WTC11 (cell line): ENCODE measurements around the gene ARHGEF12. TPM values are rescaled to one million over a fixed set of nuclear protein-coding genes. Genes with fewer than 3 reads are reported as not detected.

Source experiments
- ATAC-seq: fragments of 200-7000 bp; cut with Tn5 transposase; 2 replicates; pipeline ENCODE4 v1.10.0; 2021; ENCODE audit warnings: mild to moderate bottlenecking, moderate library complexity
- CTCF ChIA-PET: fragments of 300-600 bp; sonication (Branson Sonifier 250); formaldehyde crosslinking; loops from one replicate; lab custom pipeline; 2021; ENCODE audit warnings: antibody characterized with exemption; lab: Charles Lee
- POLR2A ChIA-PET: fragments of 350-600 bp; sonication (Branson Sonifier 250); formaldehyde crosslinking; loops from one replicate; lab custom pipeline; 2021; ENCODE audit warnings: antibody characterized with exemption; lab: Charles Lee
- DNase-seq: peaks from one replicate; pipeline ENCODE4 v3.0.0; 2021; ENCODE audit warnings: low spot score
- H3K27ac Mint-ChIP-seq: 2 replicates; pipeline ENCODE4 v1.8.0; 2021; ENCODE audit warnings: mixed read lengths
- H3K27me3 Mint-ChIP-seq: 2 replicates; pipeline ENCODE4 v1.8.0; 2021; ENCODE audit warnings: low read depth, mild to moderate bottlenecking, moderate library complexity, mixed read lengths
- H3K36me3 Mint-ChIP-seq: 2 replicates; pipeline ENCODE4 v1.8.0; 2021; ENCODE audit warnings: mixed read lengths
- H3K4me1 Mint-ChIP-seq: 2 replicates; pipeline ENCODE4 v1.8.0; 2022; ENCODE audit warnings: mixed read lengths
- H3K4me3 Mint-ChIP-seq: 2 replicates; pipeline ENCODE4 v1.8.0; 2021; ENCODE audit warnings: mild to moderate bottlenecking, moderate library complexity, mixed read lengths
- H3K9me3 Mint-ChIP-seq: 2 replicates; pipeline ENCODE4 v1.8.0; 2021; ENCODE audit warnings: mixed read lengths
- CREM ChIP-seq: sonication (generic); formaldehyde crosslinking; IDR thresholded peaks from 2 replicates; pipeline ENCODE4 v1.8.1; 2022; ENCODE audit warnings: mild to moderate bottlenecking, missing genetic modification reagents, moderate library complexity
- ETV6 ChIP-seq: sonication (generic); formaldehyde crosslinking; IDR thresholded peaks from 2 replicates; pipeline ENCODE4 v1.8.1; 2022; ENCODE audit warnings: mild to moderate bottlenecking, missing genetic modification reagents
- FOXP1 ChIP-seq: sonication (generic); formaldehyde crosslinking; IDR thresholded peaks from 2 replicates; pipeline ENCODE4 v1.8.0; 2022; ENCODE audit warnings: missing genetic modification reagents, mild to moderate bottlenecking, moderate library complexity, borderline replicate concordance
- MXD4 ChIP-seq: fragments of 250-450 bp; sonication (Bioruptor Pico); IDR thresholded peaks from 2 replicates; pipeline ENCODE4 v1.8.0; 2021; ENCODE audit warnings: mild to moderate bottlenecking, moderate library complexity, borderline replicate concordance
- OVOL2 ChIP-seq: fragments of 250-450 bp; sonication (Bioruptor Pico); IDR thresholded peaks from 2 replicates; pipeline ENCODE4 v1.9.0; 2021; ENCODE audit warnings: mild to moderate bottlenecking, borderline replicate concordance
- SMAD3 ChIP-seq: sonication (generic); formaldehyde crosslinking; IDR thresholded peaks from 2 replicates; pipeline ENCODE4 v1.8.0; 2022; ENCODE audit warnings: missing genetic modification reagents, mild to moderate bottlenecking, borderline replicate concordance
- SMAD4 ChIP-seq: sonication (generic); formaldehyde crosslinking; IDR thresholded peaks from 2 replicates; pipeline ENCODE4 v1.8.0; 2022; ENCODE audit warnings: mild to moderate bottlenecking, missing genetic modification reagents
- TP53 ChIP-seq: sonication (generic); formaldehyde crosslinking; IDR thresholded peaks from 2 replicates; pipeline ENCODE4 v1.8.1; 2023; ENCODE audit warnings: mild to moderate bottlenecking, missing genetic modification reagents
- ZNF263 ChIP-seq: sonication (generic); formaldehyde crosslinking; IDR thresholded peaks from 2 replicates; pipeline ENCODE4 v1.8.1; 2022; ENCODE audit warnings: low read depth, mild to moderate bottlenecking, moderate library complexity, missing genetic modification reagents
- ZNF671 ChIP-seq: fragments of 250-450 bp; sonication (Bioruptor Pico); IDR thresholded peaks from 2 replicates; pipeline ENCODE4 v1.8.0; 2021; ENCODE audit warnings: mild to moderate bottlenecking
- total RNA-seq: library from RNA; stranded (reverse); gene quantifications from 3 replicates; pipeline ENCODE4 v1.2.3, GENCODE V29; 2021
- TF ChIP-seq, protein P1 (sequence below): fragments of 200-600 bp; IDR thresholded peaks from 2 replicates; pipeline ENCODE4 v1.8.0; 2022; ENCODE audit warnings: antibody characterized with exemption
- TF ChIP-seq, protein P2 (sequence below): sonication (generic); formaldehyde crosslinking; IDR thresholded peaks from 2 replicates; pipeline ENCODE4 v1.8.1; 2023; ENCODE audit warnings: mild to moderate bottlenecking, moderate library complexity, missing genetic modification reagents
- TF ChIP-seq, protein P3 (sequence below): sonication (generic); formaldehyde crosslinking; IDR thresholded peaks from 2 replicates; pipeline ENCODE4 v1.8.1; 2023; ENCODE audit warnings: mild to moderate bottlenecking, missing genetic modification reagents
- TF ChIP-seq, protein P4 (sequence below): sonication (generic); formaldehyde crosslinking; IDR thresholded peaks from 2 replicates; pipeline ENCODE4 v1.8.0; 2022; ENCODE audit warnings: mild to moderate bottlenecking, missing genetic modification reagents
- TF ChIP-seq, protein P5 (sequence below): fragments of 250-450 bp; sonication (Bioruptor Pico); IDR thresholded peaks from 2 replicates; pipeline ENCODE4 v1.9.0; 2021; ENCODE audit warnings: mild to moderate bottlenecking, borderline replicate concordance
- TF ChIP-seq, protein P6 (sequence below): sonication (generic); formaldehyde crosslinking; IDR thresholded peaks from 2 replicates; pipeline ENCODE4 v1.8.1; 2022; ENCODE audit warnings: low read depth, missing genetic modification reagents, borderline replicate concordance

The ARHGEF12 gene
- total RNA-seq, 1 experiment from 2014 or later = 35.8 TPM

DNA sequence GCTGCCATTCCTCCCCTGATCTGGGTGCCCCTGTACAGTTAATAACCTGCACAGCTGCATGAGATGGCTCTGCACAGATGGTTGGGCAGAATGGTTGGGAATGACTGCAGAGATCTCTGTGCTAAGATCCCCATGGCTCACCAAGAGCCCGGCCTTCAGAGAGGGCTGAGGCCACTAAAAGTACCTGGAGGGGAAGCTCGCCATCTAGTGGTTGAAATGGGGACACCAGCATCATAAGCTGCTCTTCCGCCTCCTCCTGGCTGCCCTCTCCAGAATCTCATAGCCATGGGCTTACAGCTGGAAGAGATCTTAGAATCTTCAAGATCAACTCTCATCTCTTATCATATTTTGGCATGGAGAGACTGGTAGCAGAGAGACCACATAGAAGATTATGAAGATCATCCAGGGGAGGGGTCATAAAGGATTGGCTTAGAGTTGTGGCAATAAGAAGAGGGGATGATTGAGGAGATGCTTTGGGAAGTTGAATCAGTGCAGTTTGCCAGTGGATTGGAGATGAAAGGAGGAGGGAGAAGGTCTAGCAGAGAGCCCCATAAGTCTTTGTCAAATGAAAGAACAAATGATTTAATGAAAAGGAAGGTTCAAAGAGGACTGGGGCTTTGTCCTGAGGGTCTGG, 33.1 kb upstream of the ARHGEF12 start:
- Mint-ChIP-seq H3K4me3 (no peak overlapping the region), H3K27me3 (peaks cover 7% of the 10 kb centered on the region), H3K36me3 (no peaks in the 10 kb centered on the region), H3K27ac (no peak overlapping the region), H3K4me1 (peaks cover 23% of the 10 kb centered on the region), H3K9me3 (no peaks in the 10 kb centered on the region)
- ATAC-seq (peak; percentile 67), DNase-seq (peak; percentile 81)
- ChIA-PET POLR2A (interaction anchor here (0.6 to 2.0 kb wide), 4 partner anchors 53 to 185 kb away, joined by 3 to 14 read pairs (median 4); no protein-coding TSS in a partner anchor), CTCF (interaction anchor here (0.6 to 17.0 kb wide), 57 partner anchors 9 to 922 kb away, joined by 3 to 623 read pairs (median 4); partner anchors contain the start of genes ARHGEF12, POU2F3 and TLCD5)
- TF ChIP-seq, protein P1, sequence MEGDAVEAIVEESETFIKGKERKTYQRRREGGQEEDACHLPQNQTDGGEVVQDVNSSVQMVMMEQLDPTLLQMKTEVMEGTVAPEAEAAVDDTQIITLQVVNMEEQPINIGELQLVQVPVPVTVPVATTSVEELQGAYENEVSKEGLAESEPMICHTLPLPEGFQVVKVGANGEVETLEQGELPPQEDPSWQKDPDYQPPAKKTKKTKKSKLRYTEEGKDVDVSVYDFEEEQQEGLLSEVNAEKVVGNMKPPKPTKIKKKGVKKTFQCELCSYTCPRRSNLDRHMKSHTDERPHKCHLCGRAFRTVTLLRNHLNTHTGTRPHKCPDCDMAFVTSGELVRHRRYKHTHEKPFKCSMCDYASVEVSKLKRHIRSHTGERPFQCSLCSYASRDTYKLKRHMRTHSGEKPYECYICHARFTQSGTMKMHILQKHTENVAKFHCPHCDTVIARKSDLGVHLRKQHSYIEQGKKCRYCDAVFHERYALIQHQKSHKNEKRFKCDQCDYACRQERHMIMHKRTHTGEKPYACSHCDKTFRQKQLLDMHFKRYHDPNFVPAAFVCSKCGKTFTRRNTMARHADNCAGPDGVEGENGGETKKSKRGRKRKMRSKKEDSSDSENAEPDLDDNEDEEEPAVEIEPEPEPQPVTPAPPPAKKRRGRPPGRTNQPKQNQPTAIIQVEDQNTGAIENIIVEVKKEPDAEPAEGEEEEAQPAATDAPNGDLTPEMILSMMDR = peak; percentile 79
- TF ChIP-seq SMAD3 (CRISPR knock-in tag) = no peak
- TF ChIP-seq, protein P2, sequence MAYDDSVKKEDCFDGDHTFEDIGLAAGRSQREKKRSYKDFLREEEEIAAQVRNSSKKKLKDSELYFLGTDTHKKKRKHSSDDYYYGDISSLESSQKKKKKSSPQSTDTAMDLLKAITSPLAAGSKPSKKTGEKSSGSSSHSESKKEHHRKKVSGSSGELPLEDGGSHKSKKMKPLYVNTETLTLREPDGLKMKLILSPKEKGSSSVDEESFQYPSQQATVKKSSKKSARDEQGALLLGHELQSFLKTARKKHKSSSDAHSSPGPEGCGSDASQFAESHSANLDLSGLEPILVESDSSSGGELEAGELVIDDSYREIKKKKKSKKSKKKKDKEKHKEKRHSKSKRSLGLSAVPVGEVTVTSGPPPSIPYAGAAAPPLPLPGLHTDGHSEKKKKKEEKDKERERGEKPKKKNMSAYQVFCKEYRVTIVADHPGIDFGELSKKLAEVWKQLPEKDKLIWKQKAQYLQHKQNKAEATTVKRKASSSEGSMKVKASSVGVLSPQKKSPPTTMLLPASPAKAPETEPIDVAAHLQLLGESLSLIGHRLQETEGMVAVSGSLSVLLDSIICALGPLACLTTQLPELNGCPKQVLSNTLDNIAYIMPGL (CRISPR knock-in tag) = no peak

DNA sequence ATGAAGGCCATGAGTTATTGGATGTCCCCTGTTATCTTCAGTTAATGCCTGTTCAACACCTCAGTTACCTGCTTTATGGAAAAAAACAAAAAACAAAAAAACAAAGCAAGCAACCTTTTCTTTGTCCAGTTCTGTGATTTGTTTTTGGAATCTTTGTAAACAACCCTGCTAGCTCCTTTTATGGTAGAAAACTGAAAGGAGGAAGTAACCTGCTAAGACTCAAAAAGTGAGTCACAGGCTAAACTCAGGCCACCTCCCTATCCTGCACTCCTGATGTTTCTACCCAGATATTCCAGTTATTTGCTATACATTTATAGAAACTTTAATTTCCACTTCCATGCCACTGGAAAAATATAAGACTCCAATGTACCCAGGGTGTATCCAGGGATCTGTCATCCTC, 31.7 kb upstream of the ARHGEF12 start:
- no peak overlapping the region for H3K27ac Mint-ChIP-seq
- POLR2A ChIA-PET = interaction anchor here (0.6 kb wide), 1 partner anchor 54 kb away, joined by 3 read pairs; no protein-coding TSS in a partner anchor
- peaks cover 21% of the 10 kb centered on the region for H3K4me1 Mint-ChIP-seq
- TF ChIP-seq, protein P3, sequence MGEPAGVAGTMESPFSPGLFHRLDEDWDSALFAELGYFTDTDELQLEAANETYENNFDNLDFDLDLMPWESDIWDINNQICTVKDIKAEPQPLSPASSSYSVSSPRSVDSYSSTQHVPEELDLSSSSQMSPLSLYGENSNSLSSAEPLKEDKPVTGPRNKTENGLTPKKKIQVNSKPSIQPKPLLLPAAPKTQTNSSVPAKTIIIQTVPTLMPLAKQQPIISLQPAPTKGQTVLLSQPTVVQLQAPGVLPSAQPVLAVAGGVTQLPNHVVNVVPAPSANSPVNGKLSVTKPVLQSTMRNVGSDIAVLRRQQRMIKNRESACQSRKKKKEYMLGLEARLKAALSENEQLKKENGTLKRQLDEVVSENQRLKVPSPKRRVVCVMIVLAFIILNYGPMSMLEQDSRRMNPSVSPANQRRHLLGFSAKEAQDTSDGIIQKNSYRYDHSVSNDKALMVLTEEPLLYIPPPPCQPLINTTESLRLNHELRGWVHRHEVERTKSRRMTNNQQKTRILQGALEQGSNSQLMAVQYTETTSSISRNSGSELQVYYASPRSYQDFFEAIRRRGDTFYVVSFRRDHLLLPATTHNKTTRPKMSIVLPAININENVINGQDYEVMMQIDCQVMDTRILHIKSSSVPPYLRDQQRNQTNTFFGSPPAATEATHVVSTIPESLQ (CRISPR knock-in tag) = no peak
- TF ChIP-seq, protein P4, sequence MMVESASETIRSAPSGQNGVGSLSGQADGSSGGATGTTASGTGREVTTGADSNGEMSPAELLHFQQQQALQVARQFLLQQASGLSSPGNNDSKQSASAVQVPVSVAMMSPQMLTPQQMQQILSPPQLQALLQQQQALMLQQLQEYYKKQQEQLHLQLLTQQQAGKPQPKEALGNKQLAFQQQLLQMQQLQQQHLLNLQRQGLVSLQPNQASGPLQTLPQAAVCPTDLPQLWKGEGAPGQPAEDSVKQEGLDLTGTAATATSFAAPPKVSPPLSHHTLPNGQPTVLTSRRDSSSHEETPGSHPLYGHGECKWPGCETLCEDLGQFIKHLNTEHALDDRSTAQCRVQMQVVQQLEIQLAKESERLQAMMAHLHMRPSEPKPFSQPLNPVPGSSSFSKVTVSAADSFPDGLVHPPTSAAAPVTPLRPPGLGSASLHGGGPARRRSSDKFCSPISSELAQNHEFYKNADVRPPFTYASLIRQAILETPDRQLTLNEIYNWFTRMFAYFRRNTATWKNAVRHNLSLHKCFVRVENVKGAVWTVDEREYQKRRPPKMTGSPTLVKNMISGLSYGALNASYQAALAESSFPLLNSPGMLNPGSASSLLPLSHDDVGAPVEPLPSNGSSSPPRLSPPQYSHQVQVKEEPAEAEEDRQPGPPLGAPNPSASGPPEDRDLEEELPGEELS = no peak
- TF ChIP-seq ZNF671 (no peak), ETV6 (CRISPR knock-in tag) (no peak), SMAD3 (CRISPR knock-in tag) (no peak), OVOL2 (CRISPR knock-in tag) (no peak), TP53 (CRISPR knock-in tag) (no peak), FOXP1 (CRISPR knock-in tag) (no peak), CREM (CRISPR knock-in tag) (no peak), SMAD4 (CRISPR knock-in tag) (no peak), ZNF263 (CRISPR knock-in tag) (no peak), MXD4 (CRISPR knock-in tag) (no peak)
- TF ChIP-seq, protein P2 (CRISPR knock-in tag) = no peak
- TF ChIP-seq, protein P5, sequence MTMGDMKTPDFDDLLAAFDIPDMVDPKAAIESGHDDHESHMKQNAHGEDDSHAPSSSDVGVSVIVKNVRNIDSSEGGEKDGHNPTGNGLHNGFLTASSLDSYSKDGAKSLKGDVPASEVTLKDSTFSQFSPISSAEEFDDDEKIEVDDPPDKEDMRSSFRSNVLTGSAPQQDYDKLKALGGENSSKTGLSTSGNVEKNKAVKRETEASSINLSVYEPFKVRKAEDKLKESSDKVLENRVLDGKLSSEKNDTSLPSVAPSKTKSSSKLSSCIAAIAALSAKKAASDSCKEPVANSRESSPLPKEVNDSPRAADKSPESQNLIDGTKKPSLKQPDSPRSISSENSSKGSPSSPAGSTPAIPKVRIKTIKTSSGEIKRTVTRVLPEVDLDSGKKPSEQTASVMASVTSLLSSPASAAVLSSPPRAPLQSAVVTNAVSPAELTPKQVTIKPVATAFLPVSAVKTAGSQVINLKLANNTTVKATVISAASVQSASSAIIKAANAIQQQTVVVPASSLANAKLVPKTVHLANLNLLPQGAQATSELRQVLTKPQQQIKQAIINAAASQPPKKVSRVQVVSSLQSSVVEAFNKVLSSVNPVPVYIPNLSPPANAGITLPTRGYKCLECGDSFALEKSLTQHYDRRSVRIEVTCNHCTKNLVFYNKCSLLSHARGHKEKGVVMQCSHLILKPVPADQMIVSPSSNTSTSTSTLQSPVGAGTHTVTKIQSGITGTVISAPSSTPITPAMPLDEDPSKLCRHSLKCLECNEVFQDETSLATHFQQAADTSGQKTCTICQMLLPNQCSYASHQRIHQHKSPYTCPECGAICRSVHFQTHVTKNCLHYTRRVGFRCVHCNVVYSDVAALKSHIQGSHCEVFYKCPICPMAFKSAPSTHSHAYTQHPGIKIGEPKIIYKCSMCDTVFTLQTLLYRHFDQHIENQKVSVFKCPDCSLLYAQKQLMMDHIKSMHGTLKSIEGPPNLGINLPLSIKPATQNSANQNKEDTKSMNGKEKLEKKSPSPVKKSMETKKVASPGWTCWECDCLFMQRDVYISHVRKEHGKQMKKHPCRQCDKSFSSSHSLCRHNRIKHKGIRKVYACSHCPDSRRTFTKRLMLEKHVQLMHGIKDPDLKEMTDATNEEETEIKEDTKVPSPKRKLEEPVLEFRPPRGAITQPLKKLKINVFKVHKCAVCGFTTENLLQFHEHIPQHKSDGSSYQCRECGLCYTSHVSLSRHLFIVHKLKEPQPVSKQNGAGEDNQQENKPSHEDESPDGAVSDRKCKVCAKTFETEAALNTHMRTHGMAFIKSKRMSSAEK (CRISPR knock-in tag) = no peak
- TF ChIP-seq, protein P6, sequence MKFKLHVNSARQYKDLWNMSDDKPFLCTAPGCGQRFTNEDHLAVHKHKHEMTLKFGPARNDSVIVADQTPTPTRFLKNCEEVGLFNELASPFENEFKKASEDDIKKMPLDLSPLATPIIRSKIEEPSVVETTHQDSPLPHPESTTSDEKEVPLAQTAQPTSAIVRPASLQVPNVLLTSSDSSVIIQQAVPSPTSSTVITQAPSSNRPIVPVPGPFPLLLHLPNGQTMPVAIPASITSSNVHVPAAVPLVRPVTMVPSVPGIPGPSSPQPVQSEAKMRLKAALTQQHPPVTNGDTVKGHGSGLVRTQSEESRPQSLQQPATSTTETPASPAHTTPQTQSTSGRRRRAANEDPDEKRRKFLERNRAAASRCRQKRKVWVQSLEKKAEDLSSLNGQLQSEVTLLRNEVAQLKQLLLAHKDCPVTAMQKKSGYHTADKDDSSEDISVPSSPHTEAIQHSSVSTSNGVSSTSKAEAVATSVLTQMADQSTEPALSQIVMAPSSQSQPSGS (CRISPR knock-in tag) = no peak
- TF ChIP-seq, all 79 proteins: peak for 0
- Mint-ChIP-seq H3K9me3 (no peaks in the 10 kb centered on the region), H3K36me3 (no peaks in the 10 kb centered on the region), H3K4me3 (no peak overlapping the region), H3K27me3 (peaks cover 6% of the 10 kb centered on the region)
- CTCF ChIA-PET = interaction anchor here (0.7 to 17.0 kb wide), 9 partner anchors 13 to 134 kb away, joined by 3 to 623 read pairs (median 15); partner anchors contain the start of gene POU2F3
- ATAC-seq (no peak), DNase-seq (no peak)
